Common myeloid progenitor, CD34-positive (primary cell): ENCODE results near the gene GNAI2.

Experiments used
- CTCF ChIA-PET: fragments of 350-600 bp; sonication (Branson Sonifier 250); formaldehyde crosslinking; loops from one replicate; lab custom pipeline; 2021; ENCODE audit warnings: antibody characterized with exemption; lab: Charles Lee
- POLR2A ChIA-PET: fragments of 350-600 bp; sonication (Branson Sonifier 250); formaldehyde crosslinking; loops from one replicate; lab custom pipeline; 2021; ENCODE audit warnings: antibody characterized with exemption; lab: Charles Lee
- DNase-seq, 3 donors: peaks; one replicate each; pipeline versions ENCODE4 v3.0.0 to v3.0.0-alpha.2; 2013
- H3K27ac ChIP-seq, 2 experiments: 1 replicate in 1 of 2; 2 replicates in 1 of 2; pipeline ENCODE4 v1.7.0; 2013; ENCODE audit warnings: inconsistent platforms in 2 of 2, low read length in 2 of 2, mild to moderate bottlenecking in 2 of 2, low read depth in 1 of 2, moderate library complexity in 1 of 2; ENCODE audit not compliant: severe bottlenecking in 2 of 2, insufficient read depth in 1 of 2, poor library complexity in 1 of 2
- H3K27me3 ChIP-seq, 5 experiments: replicated peaks in 2 of 5; 1 replicate in 3 of 5; 2 replicates in 2 of 5; pipeline versions ENCODE4 v1.6.1 to v1.7.0; 2013; ENCODE audit warnings: low read length in 4 of 5, mild to moderate bottlenecking in 2 of 5, moderate library complexity in 2 of 5, inconsistent platforms in 1 of 5; ENCODE audit not compliant: insufficient read depth in 5 of 5, control insufficient read depth in 4 of 5
- H3K36me3 ChIP-seq, 4 experiments: 1 replicate in 2 of 4; 2 replicates in 2 of 4; pipeline versions ENCODE4 v1.6.1 to v1.7.0; 2013; ENCODE audit warnings: low read length in 3 of 4, control low read depth in 1 of 4, mild to moderate bottlenecking in 1 of 4; ENCODE audit not compliant: control insufficient read depth in 4 of 4, insufficient read depth in 4 of 4
- H3K4me1 ChIP-seq, 4 experiments: 1 replicate in 3 of 4; 2 replicates in 1 of 4; pipeline versions ENCODE4 v1.6.1 to v1.7.1; 2013; ENCODE audit warnings: low read length in 3 of 4, mild to moderate bottlenecking in 3 of 4, control low read depth in 1 of 4, inconsistent platforms in 1 of 4, moderate library complexity in 1 of 4; ENCODE audit not compliant: control insufficient read depth in 4 of 4, insufficient read depth in 4 of 4; ENCODE audit errors: control extremely low read depth in 1 of 4
- H3K4me3 ChIP-seq, 7 experiments: 1 replicate in 4 of 7; 2 replicates in 3 of 7; pipeline versions ENCODE4 v1.5.1 to v1.7.0; 2013; ENCODE audit warnings: mild to moderate bottlenecking in 7 of 7, low read length in 6 of 7, moderate library complexity in 6 of 7, inconsistent platforms in 2 of 7, low read depth in 2 of 7, control low read depth in 1 of 7; ENCODE audit not compliant: insufficient read depth in 4 of 7, control insufficient read depth in 1 of 7; ENCODE audit errors: extremely low read depth in 1 of 7
- H3K9me3 ChIP-seq, 5 experiments: 1 replicate in 4 of 5; 2 replicates in 1 of 5; pipeline versions ENCODE4 v1.6.1 to v1.7.1; 2013; ENCODE audit warnings: low read length in 4 of 5, mild to moderate bottlenecking in 2 of 5, inconsistent platforms in 1 of 5, low read depth in 1 of 5, moderate library complexity in 1 of 5; ENCODE audit not compliant: control insufficient read depth in 4 of 5, insufficient read depth in 2 of 5; ENCODE audit errors: control extremely low read depth in 1 of 5
- WGBS: methylation state at CpG from one replicate; pipeline ENCODE4 v1.1.5; 2013; ENCODE audit not compliant: insufficient coverage; 5-methylcytosine and 5-hydroxymethylcytosine counted together

The GNAI2 gene

DNA sequence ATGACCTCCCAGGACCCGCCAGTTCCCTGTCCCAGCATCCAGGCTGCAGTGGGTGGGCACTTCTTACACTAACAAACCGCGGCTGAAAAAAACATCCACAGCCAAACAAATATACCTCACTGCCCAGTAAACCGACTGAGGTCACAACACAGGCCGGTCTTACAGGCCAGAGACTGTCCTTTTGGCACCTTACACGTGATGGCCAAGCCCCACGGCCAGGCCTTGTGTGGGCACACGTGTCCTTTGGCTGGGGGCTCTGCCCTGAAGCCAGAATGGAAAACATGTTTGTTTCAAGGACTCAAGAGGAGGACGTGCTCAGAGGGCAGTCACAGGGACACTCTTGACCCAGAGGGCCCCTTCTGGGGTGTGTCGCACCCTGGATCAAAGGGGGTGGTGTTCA lies 21.2 kb upstream of the GNAI2 start:
- Histone ChIP-seq H3K4me3 (no peak overlapping the region), H3K27me3 (no peaks in the 10 kb centered on the region), H3K4me1 (peaks cover 0 to 6% (median 0%) of the 10 kb centered on the region in 4 experiments), H3K27ac (no peak overlapping the region), H3K36me3 (no peaks in the 10 kb centered on the region), H3K9me3 (no peaks in the 10 kb centered on the region)
- 92% methylated on average over 10 of the region's 10 CpGs for WGBS
- POLR2A ChIA-PET, result no interaction called here
- CTCF ChIA-PET, result interaction anchor here (0.9 to 72.5 kb wide), 6 partner anchors 17 to 92 kb away, joined by 3 to 1875 read pairs (median 171); partner anchors contain the start of genes GNAI2, GNAT1, HYAL3 and LSMEM2
- no peak for DNase-seq

DNA sequence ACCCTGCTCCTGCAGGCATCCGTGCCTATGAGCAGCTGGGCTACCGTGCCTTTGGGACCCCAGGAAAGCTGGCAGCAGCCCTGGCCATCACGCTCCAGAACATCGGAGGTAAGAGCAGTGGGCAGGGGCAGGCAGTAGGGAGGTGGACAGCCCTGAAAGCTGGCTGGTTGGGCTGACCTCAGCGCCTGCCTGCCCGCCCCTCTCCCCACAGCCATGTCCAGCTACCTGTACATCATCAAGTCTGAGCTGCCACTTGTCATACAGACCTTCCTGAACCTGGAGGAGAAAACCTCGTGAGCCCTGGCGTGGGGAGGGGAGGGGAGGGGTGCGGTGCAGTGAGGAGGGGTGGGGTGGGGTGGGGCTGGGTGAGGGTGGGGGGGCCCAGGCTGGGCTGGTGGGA lies 20.5 kb upstream of the GNAI2 start:
- H3K4me3 ChIP-seq, result no peak overlapping the region
- H3K9me3 ChIP-seq, result no peaks in the 10 kb centered on the region
- H3K4me1 ChIP-seq, result peaks cover 0 to 12% (median under 1%) of the 10 kb centered on the region in 4 experiments
- POLR2A ChIA-PET, result no interaction called here
- no peaks in the 10 kb centered on the region for H3K36me3 ChIP-seq
- no peaks in the 10 kb centered on the region for H3K27me3 ChIP-seq
- no peak overlapping the region for H3K27ac ChIP-seq
- DNase-seq, result no peak
- WGBS, result 89% methylated on average over 4 of the region's 9 CpGs
- CTCF ChIA-PET, result interaction anchor here (1.3 to 72.5 kb wide), 4 partner anchors 16 to 83 kb away, joined by 3 to 1875 read pairs (median 1026); partner anchors contain the start of genes GNAI2, GNAT1, HYAL3 and LSMEM2

DNA sequence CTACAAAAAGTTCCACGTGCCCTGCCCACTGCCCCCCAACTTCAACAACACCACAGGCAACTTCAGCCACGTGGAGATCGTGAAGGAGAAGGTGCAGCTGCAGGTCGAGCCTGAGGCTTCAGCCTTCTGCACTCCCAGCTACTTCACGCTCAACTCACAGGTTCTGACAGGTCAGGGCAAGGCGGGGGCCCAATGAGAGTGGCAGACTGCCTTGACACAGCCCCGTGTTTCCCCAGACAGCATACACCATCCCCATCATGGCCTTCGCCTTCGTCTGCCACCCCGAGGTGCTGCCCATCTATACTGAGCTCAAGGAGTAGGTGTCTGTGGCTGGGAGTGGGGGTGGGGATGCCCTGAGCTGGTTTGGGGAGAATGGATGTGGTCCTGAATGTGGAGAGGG lies 18.3 kb upstream of the GNAI2 start:
- Histone ChIP-seq H3K4me3 (no peak overlapping the region), H3K27ac (no peak overlapping the region), H3K9me3 (no peaks in the 10 kb centered on the region), H3K27me3 (no peaks in the 10 kb centered on the region), H3K4me1 (peaks cover 0 to 20% (median 10%) of the 10 kb centered on the region in 4 experiments), H3K36me3 (no peaks in the 10 kb centered on the region)
- no peak for DNase-seq
- CTCF ChIA-PET, result interaction anchor here (1.3 to 72.5 kb wide), 5 partner anchors 14 to 95 kb away, joined by 3 to 1875 read pairs (median 176); partner anchors contain the start of genes GNAI2, GNAT1, LSMEM2 and SEMA3B
- WGBS, result 92% methylated on average over 7 of the region's 10 CpGs
- POLR2A ChIA-PET, result interaction anchor here (0.6 kb wide), 1 partner anchor 27 kb away, joined by 3 read pairs; no protein-coding TSS in a partner anchor

DNA sequence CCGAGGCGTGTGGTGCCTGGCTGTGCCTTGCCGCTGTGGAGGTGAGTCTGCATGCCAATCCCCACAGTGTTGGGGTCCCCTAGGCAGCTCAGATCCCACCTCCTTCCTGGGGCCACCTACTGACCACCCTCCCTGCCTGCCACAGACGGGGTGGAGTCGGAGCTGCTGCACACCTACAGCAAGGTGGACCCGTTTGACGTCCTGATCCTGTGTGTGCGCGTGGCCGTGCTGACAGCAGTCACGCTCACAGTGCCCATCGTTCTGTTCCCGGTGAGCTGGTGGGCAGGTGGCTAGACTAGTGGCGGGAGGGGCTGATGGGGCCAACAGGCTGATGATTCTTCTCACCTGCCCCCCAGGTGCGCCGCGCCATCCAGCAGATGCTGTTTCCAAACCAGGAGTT lies 17.6 kb upstream of the GNAI2 start:
- DNase-seq, result no peak
- ChIA-PET POLR2A (interaction anchor here (1.1 kb wide), 1 partner anchor 13 kb away, joined by 3 read pairs; the partner anchor contains the start of gene SLC38A3), CTCF (interaction anchor here (0.5 to 72.5 kb wide), 7 partner anchors 13 to 1951 kb away, joined by 3 to 1875 read pairs (median 12); partner anchors contain the start of genes GNAI2, GNAT1, LSMEM2 and SEMA3B)
- Histone ChIP-seq H3K36me3 (no peaks in the 10 kb centered on the region), H3K4me3 (no peak overlapping the region), H3K27me3 (no peaks in the 10 kb centered on the region), H3K9me3 (no peaks in the 10 kb centered on the region), H3K27ac (no peak overlapping the region), H3K4me1 (peaks cover 0 to 20% (median 10%) of the 10 kb centered on the region in 4 experiments)
- 100% methylated on average over 15 of the region's 17 CpGs for WGBS

DNA sequence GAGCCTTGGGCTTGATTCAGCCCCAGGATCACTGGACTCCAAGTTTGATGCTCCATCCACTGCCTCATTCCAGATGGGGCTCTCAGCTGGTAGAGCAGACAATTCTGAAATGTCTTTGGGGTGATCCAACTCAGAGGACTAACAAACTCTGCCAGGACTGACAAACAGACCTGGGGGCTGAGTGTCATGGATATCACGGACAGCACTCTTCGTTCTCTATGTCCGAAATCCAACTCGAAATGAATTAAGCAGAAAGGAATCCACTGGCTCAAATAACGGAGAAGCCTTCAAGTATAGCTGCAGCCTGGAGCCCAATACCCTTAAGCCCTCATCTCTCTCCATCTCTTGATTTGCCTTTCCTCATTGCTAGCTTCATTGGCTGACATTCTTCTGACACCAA lies 16.7 kb upstream of the GNAI2 start:
- H3K27ac ChIP-seq, result no peak overlapping the region
- CTCF ChIA-PET, result interaction anchor here (0.7 to 72.5 kb wide), 7 partner anchors 12 to 100 kb away, joined by 3 to 1875 read pairs (median 12); partner anchors contain the start of genes GNAI2, GNAT1, IFRD2 and LSMEM2
- no peak overlapping the region for H3K4me3 ChIP-seq
- POLR2A ChIA-PET, result interaction anchor here (1.1 kb wide), 1 partner anchor 14 kb away, joined by 3 read pairs; the partner anchor contains the start of gene SLC38A3
- 100% methylated on average over 5 of the region's 5 CpGs for WGBS
- H3K27me3 ChIP-seq, result no peaks in the 10 kb centered on the region
- H3K4me1 ChIP-seq, result peaks cover 0 to 20% (median 10%) of the 10 kb centered on the region in 4 experiments
- no peaks in the 10 kb centered on the region for H3K9me3 ChIP-seq
- no peak for DNase-seq
- H3K36me3 ChIP-seq, result no peaks in the 10 kb centered on the region

DNA sequence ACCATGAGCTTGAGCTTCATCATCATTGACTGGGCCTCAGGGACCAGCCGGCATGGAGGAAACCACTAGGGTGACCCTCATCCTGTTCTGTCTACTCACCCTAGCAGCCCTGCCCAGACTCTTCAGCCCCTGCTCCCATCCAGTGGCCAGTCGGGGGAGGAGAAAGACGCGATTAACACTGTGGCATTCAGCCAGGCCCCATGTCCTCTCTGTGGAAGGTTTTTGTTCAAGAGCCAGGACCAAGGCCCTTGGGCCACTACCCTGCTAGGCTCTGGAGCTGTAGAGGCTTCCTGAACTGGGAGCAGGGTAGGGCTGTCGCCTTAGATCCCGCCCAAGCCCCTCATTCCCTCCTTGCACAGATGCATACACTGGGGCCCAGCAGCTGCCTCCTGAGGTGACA lies 15.9 kb upstream of the GNAI2 start:
- Histone ChIP-seq H3K27ac (no peak overlapping the region), H3K9me3 (no peaks in the 10 kb centered on the region), H3K36me3 (no peaks in the 10 kb centered on the region), H3K27me3 (peaks cover 0 to 4% (median 0%) of the 10 kb centered on the region in 5 experiments), H3K4me3 (no peak overlapping the region), H3K4me1 (peaks cover 0 to 20% (median 10%) of the 10 kb centered on the region in 4 experiments)
- no peak for DNase-seq
- ChIA-PET POLR2A (no interaction called here), CTCF (interaction anchor here (1.0 to 72.5 kb wide), 5 partner anchors 12 to 98 kb away, joined by 3 to 1875 read pairs (median 176); partner anchors contain the start of genes GNAI2, GNAT1, LSMEM2 and SEMA3B)
- WGBS, result 85% methylated on average over 6 of the region's 6 CpGs

DNA sequence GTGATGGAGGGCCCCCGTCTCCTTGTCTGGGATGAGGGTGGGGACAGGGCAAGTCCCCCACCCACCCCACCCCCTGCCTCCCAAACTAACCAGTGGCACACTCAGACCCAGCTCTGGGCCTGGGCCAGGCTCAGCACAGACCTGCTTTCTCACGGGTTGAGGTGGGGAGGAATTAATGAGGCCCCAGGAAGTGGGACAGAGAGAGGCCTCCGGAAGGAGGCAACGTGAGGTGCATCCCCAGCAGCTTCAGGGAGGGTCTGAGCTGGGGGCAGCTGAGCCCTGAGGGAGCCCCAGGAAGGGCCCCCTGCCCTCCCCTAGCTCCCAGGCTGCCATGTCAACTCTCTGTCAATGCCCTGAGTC lies 15.0 kb upstream of the GNAI2 start:
- Histone ChIP-seq H3K27me3 (peaks cover 0 to 4% (median 0%) of the 10 kb centered on the region in 5 experiments), H3K4me1 (peaks cover 0 to 20% (median 11%) of the 10 kb centered on the region in 4 experiments), H3K4me3 (no peak overlapping the region), H3K9me3 (no peaks in the 10 kb centered on the region), H3K36me3 (no peaks in the 10 kb centered on the region), H3K27ac (no peak overlapping the region)
- 6% methylated on average over 3 of the region's 4 CpGs for WGBS
- DNase-seq, result no peak
- POLR2A ChIA-PET, result interaction anchor here (0.6 to 1.0 kb wide), 3 partner anchors 14 to 69 kb away, joined by 3 to 4 read pairs (median 4); no protein-coding TSS in a partner anchor
- CTCF ChIA-PET, result interaction anchor here (0.9 to 72.5 kb wide), 7 partner anchors 11 to 99 kb away, joined by 3 to 1875 read pairs (median 12); partner anchors contain the start of genes GNAI2, GNAT1, LSMEM2 and SEMA3B
